Activated naive CD4-positive, alpha-beta T cell treated with anti-CD3 and anti-CD28 coated beads for 36 hours (primary cell): ENCODE results near the gene RAB25. TPM values are rescaled to one million over a fixed set of nuclear protein-coding genes. Genes with fewer than 3 reads are reported as not detected.

Source experiments
- CTCF ChIA-PET: fragments of 350-600 bp; sonication (Branson Sonifier 250); formaldehyde crosslinking; loops from one replicate; lab custom pipeline; 2021; ENCODE audit warnings: antibody characterized with exemption; lab: Charles Lee
- DNase-seq: peaks from one replicate; pipeline ENCODE4 v3.0.0-alpha.2; 2020
- H3K27ac Mint-ChIP-seq: one replicate; pipeline ENCODE4 v1.8.0; 2021; ENCODE audit warnings: mild to moderate bottlenecking, mixed read lengths
- H3K27me3 Mint-ChIP-seq: one replicate; pipeline ENCODE4 v1.8.0; 2021; ENCODE audit warnings: low read depth, mixed read lengths
- H3K36me3 Mint-ChIP-seq: one replicate; pipeline ENCODE4 v1.8.0; 2021; ENCODE audit warnings: low read depth, mixed read lengths
- H3K4me1 Mint-ChIP-seq: one replicate; pipeline ENCODE4 v1.8.0; 2021; ENCODE audit warnings: low read depth, mixed read lengths
- H3K4me3 Mint-ChIP-seq: one replicate; pipeline ENCODE4 v1.8.0; 2021; ENCODE audit warnings: mild to moderate bottlenecking, moderate library complexity, mixed read lengths
- H3K9me3 Mint-ChIP-seq: one replicate; pipeline ENCODE4 v1.8.0; 2021; ENCODE audit warnings: mixed read lengths
- intact Hi-C: fragments of 100-400 bp; cut with micrococcal nuclease; formaldehyde crosslinking; loops from one replicate; pipeline ENCODE4 v1.15.1; 2023
- total RNA-seq, 2 experiments: library from RNA; stranded (reverse); gene quantifications; one replicate each; pipeline ENCODE4 v1.2.3, GENCODE V29; 2021

Gene RAB25
- total RNA-seq, 2 experiments from 2014 or later, result 1.3 TPM

DNA sequence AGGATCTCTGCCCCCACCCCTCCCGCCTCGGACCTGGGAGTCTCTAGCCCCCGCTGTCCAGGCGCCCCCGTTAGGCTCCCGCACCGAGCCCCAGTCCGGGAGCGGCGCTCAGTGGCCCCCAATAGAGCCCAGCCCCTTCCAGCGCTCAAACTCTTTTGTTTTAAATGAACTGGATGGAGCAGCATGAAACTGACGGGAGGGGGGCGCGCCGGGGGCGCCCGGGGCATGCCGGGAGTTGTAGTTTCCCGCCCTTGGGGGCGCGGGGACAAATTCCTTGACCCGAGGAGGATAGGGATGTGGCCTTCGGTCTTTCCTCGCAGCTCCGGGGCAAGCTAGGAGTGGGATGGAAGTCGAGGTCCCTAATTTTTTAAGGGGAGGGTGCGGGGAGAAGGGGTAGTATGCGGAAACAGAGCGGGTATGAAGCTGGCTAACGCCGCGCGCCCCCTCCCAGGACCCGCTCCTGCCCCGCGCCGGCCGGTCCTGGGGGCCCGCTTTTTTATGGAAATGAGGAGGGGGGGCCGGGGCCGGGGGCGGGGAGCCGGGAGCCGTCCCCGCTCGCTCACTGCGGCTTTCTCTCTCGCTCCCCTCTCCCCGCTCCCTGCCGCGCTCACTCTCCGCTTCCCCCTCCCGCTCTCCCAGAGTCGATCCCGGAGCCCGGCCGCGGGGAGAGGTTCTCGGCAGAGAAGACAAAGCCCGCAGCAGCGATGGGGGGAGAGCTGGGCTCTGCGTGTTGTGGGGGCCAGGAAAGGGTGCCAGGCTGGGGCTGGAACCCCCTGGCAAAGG lies 21.5 kb downstream of the RAB25 start, which contains the start of gene MEX3A:
TSS of gene MEX3A (minus strand) at position 157 of the 783 bp plus-strand sequence. CDS start 467 bp downstream, outside the sequence.
- peaks cover 5% of the 10 kb centered on the region for H3K4me1 Mint-ChIP-seq
- intact Hi-C loops, result loop anchor here (1.0 kb wide), 1 partner anchor 28 kb away; the partner anchor contains the start of gene LAMTOR2
- peak within 1 kb of the TSS; percentile 75 for H3K4me3 Mint-ChIP-seq
- DNase-seq, result peak; percentile 61
- H3K36me3 Mint-ChIP-seq, result no peaks in the 10 kb centered on the region
- CTCF ChIA-PET, result interaction anchor here (1.0 to 3.5 kb wide), 5 partner anchors 9 to 223 kb away, joined by 3 to 28 read pairs (median 6); no protein-coding TSS in a partner anchor
- H3K27ac Mint-ChIP-seq, result no peak within 1 kb of the TSS
- H3K27me3 Mint-ChIP-seq, result peaks cover 26% of the 10 kb centered on the region
- no peaks in the 10 kb centered on the region for H3K9me3 Mint-ChIP-seq

DNA sequence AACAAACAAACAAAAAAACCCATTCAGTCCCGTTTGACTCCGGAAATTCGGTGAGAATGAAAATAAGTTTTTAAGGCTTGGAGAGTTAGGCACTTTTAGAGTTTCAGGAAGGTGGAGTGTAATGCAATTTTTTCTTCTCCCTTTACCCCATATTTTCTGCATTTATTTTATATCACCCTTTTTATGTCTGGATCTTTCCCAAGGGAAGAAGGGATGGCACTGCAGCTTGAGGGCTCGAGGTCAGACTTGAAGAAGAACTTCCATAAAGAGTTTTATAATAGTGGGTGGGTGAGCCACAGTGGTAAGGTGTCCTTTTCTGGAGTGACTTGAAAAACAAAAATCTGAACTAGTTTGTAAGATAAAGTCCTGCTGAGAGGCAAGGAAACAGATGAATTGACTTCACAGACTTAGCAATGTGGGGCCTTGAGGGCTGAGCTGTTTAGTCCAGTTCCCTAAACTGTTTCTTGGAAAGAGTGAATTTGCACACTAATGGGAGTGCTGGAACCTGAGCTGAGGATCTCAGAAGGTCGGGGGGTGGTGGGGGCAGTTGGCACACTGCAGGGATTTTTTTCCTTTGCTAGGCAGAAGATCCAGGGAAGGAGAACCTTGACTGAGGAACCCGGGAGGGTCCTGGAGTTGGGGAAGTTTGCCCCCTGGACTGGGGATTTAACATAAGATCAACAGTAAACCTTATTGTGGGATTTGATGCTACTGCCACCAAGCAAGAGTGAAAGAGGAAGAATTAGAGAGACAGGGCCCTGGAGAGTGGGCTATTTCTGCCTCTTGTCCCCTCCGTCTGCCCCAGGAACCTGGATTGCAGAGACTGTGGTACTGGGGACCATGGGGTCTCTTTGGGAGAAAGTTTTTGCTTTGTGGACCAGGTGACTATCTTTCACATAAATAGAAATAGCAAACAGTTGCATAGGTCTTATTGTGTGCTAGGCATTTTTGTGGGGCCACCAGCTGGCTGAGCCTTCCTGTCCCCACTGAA lies 23.1 kb downstream of the RAB25 start:
- peaks cover 27% of the 10 kb centered on the region for H3K27me3 Mint-ChIP-seq
- H3K27ac Mint-ChIP-seq, result no peak overlapping the region
- H3K9me3 Mint-ChIP-seq, result no peaks in the 10 kb centered on the region
- intact Hi-C loops, result no loop called here
- peaks cover 5% of the 10 kb centered on the region for H3K4me1 Mint-ChIP-seq
- no peak for DNase-seq
- no peaks in the 10 kb centered on the region for H3K36me3 Mint-ChIP-seq
- CTCF ChIA-PET, result interaction anchor here (1.0 to 3.5 kb wide), 4 partner anchors 13 to 140 kb away, joined by 3 to 28 read pairs (median 4); no protein-coding TSS in a partner anchor
- no peak overlapping the region for H3K4me3 Mint-ChIP-seq

DNA sequence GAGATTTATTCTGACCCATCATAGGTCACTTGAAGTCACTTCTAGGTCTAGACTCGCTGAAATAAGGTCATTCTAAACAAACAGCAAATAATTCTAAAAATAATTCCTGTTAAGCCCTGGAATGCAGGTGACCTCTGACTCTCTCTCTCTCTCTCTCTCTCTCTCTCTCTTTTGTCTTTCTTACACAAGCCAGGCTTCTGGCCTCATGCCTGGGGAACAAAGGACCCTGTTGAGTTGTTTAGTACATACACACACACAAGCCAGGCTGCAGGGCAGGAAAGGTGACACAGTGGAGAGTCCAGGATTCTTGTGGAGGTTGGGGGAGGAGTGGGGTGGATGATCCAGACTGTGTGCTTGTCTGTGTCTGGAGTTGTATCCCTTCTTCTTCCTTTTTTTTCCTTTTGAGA lies 25.3 kb downstream of the RAB25 start:
- Mint-ChIP-seq H3K27me3 (peaks cover 26% of the 10 kb centered on the region), H3K36me3 (no peaks in the 10 kb centered on the region), H3K4me1 (peaks cover 5% of the 10 kb centered on the region), H3K4me3 (no peak overlapping the region), H3K9me3 (no peaks in the 10 kb centered on the region), H3K27ac (no peak overlapping the region)
- CTCF ChIA-PET, result interaction anchor here (0.6 to 16.2 kb wide), 2 partner anchors 43 to 916 kb away, joined by 4 to 737 read pairs; no protein-coding TSS in a partner anchor
- DNase-seq, result no peak
- intact Hi-C loops, result no loop called here

GRCh38 chr1:156089704-156090103 lies 28.7 kb downstream of the RAB25 start:
- Mint-ChIP-seq H3K4me1 (no peaks in the 10 kb centered on the region), H3K27me3 (peaks cover 19% of the 10 kb centered on the region), H3K27ac (no peak overlapping the region), H3K36me3 (no peaks in the 10 kb centered on the region), H3K9me3 (no peaks in the 10 kb centered on the region), H3K4me3 (no peak overlapping the region)
- CTCF ChIA-PET, result interaction anchor here (0.6 to 16.2 kb wide), 7 partner anchors 17 to 367 kb away, joined by 3 to 737 read pairs (median 7); partner anchors contain the start of gene LMNA
- intact Hi-C loops, result loop anchor here (1.0 to 2.0 kb wide), 4 partner anchors 41 to 229 kb away; no protein-coding TSS in a partner anchor
- no peak for DNase-seq

GRCh38 chr1:156090138-156090839 lies 29.3 kb downstream of the RAB25 start:
- no peaks in the 10 kb centered on the region for H3K9me3 Mint-ChIP-seq
- intact Hi-C loops, result loop anchor here (1.0 to 2.0 kb wide), 4 partner anchors 40 to 229 kb away; no protein-coding TSS in a partner anchor
- peaks cover 19% of the 10 kb centered on the region for H3K27me3 Mint-ChIP-seq
- CTCF ChIA-PET, result interaction anchor here (0.7 to 16.2 kb wide), 14 partner anchors 14 to 142 kb away, joined by 3 to 737 read pairs (median 6); partner anchors contain the start of gene LMNA
- H3K4me1 Mint-ChIP-seq, result peaks cover 4% of the 10 kb centered on the region
- no peaks in the 10 kb centered on the region for H3K36me3 Mint-ChIP-seq
- no peak for DNase-seq
- H3K4me3 Mint-ChIP-seq, result no peak overlapping the region
- no peak overlapping the region for H3K27ac Mint-ChIP-seq

- Mint-ChIP-seq H3K36me3 (no peaks in the 10 kb centered on the region), H3K4me1 (peaks cover 8% of the 10 kb centered on the region), H3K27me3 (peaks cover 19% of the 10 kb centered on the region), H3K9me3 (no peaks in the 10 kb centered on the region), H3K27ac (no peak overlapping the region), H3K4me3 (no peak overlapping the region)
- CTCF ChIA-PET, result interaction anchor here (0.6 to 16.2 kb wide), 16 partner anchors 8 to 180 kb away, joined by 3 to 737 read pairs (median 4); partner anchors contain the start of genes LMNA, MEX3A and RAB25
- intact Hi-C loops, result loop anchor here (1.0 to 2.0 kb wide), 4 partner anchors 39 to 228 kb away; no protein-coding TSS in a partner anchor
- DNase-seq, result peak; percentile 95
These were observed 29.9 kb downstream of the RAB25 start for GRCh38 chr1:156090840-156091188.

GRCh38 chr1:156091610-156092009 lies 30.6 kb downstream of the RAB25 start:
- peaks cover 15% of the 10 kb centered on the region for H3K4me1 Mint-ChIP-seq
- intact Hi-C loops, result loop anchor here (2.0 kb wide), 1 partner anchor 227 kb away; no protein-coding TSS in a partner anchor
- DNase-seq, result no peak
- no peak overlapping the region for H3K4me3 Mint-ChIP-seq
- H3K36me3 Mint-ChIP-seq, result no peaks in the 10 kb centered on the region
- CTCF ChIA-PET, result interaction anchor here (0.6 to 16.2 kb wide), 9 partner anchors 9 to 193 kb away, joined by 3 to 737 read pairs (median 7); partner anchors contain the start of genes MEX3A and TMEM79
- no peak overlapping the region for H3K27ac Mint-ChIP-seq
- no peaks in the 10 kb centered on the region for H3K9me3 Mint-ChIP-seq
- peaks cover 14% of the 10 kb centered on the region for H3K27me3 Mint-ChIP-seq

DNA sequence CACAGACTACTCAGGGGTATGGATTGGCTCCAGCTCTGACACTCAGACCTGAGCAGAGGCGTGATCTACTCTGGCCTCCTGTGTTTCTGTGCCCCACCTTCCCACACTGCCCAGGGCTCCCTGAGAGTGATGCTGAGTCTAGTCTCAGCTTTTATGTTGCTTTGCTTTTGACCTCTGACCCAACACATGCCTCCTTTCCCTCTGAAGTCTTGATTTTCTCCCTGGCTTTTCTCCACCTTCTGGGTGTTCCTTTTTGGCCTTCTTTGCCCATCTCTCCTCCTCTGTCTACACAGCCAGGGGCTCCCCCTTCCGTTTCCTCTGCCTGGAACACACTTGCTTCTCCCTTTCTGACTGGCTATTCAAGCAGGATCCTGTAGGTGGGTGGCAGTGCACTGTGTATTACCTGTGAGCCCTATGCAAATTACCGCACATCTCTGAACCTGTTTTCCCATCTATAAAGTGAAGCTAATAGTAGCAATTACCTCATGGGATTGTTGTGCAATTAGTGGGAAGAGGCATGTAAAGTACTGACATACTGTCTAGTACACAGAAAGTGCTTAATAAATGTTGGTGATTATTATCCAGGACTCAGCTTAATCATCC lies 35.0 kb downstream of the RAB25 start:
- no peaks in the 10 kb centered on the region for H3K36me3 Mint-ChIP-seq
- peak; percentile 81 for DNase-seq
- H3K4me1 Mint-ChIP-seq, result peaks cover 49% of the 10 kb centered on the region
- no peaks in the 10 kb centered on the region for H3K9me3 Mint-ChIP-seq
- H3K4me3 Mint-ChIP-seq, result no peak overlapping the region
- CTCF ChIA-PET, result interaction anchor here (0.9 to 16.2 kb wide), 17 partner anchors 10 to 240 kb away, joined by 3 to 737 read pairs (median 4); partner anchors contain the start of genes LMNA and MEX3A
- peaks cover 11% of the 10 kb centered on the region for H3K27me3 Mint-ChIP-seq
- peak overlapping the region; percentile 99 for H3K27ac Mint-ChIP-seq
- intact Hi-C loops, result loop anchor here (1.0 to 5.0 kb wide), 4 partner anchors 34 to 361 kb away; partner anchors contain the start of gene SMG5

GRCh38 chr1:156096640-156097391 lies 35.9 kb downstream of the RAB25 start:
- CTCF ChIA-PET, result interaction anchor here (0.6 to 16.2 kb wide), 21 partner anchors 9 to 239 kb away, joined by 3 to 737 read pairs (median 4); partner anchors contain the start of genes LMNA and MEX3A
- H3K36me3 Mint-ChIP-seq, result no peaks in the 10 kb centered on the region
- peaks cover 49% of the 10 kb centered on the region for H3K4me1 Mint-ChIP-seq

More at GRCh38 chr1:156096640-156097391, 35.9 kb downstream of the RAB25 start:
- DNase-seq, result peak; percentile 98
- intact Hi-C loops, result loop anchor here (1.0 to 5.0 kb wide), 9 partner anchors 9 to 360 kb away; partner anchors contain the start of genes CCT3, LMNA, SMG5 and TSACC
- peaks cover 11% of the 10 kb centered on the region for H3K27me3 Mint-ChIP-seq
- peak overlapping the region; percentile 40 for H3K4me3 Mint-ChIP-seq
- peak overlapping the region; percentile 99 for H3K27ac Mint-ChIP-seq
- H3K9me3 Mint-ChIP-seq, result no peaks in the 10 kb centered on the region
